Muscle layer of colon (tissue), 2 donors: ENCODE measurements around the gene ITIH3.

ENCODE experiments used
- H3K27ac ChIP-seq: one replicate; pipeline ENCODE4 v1.7.0; 2013; ENCODE audit warnings: low read depth, mild to moderate bottlenecking, low read length, moderate library complexity
- H3K27me3 ChIP-seq, 2 donors: one replicate each; pipeline ENCODE4 v1.7.0; 2013; ENCODE audit warnings: low read length in 2 of 2, mild to moderate bottlenecking in 2 of 2; ENCODE audit not compliant: insufficient read depth in 2 of 2, control insufficient read depth in 1 of 2
- H3K36me3 ChIP-seq: one replicate; pipeline ENCODE4 v1.7.0; 2013; ENCODE audit warnings: mild to moderate bottlenecking, low read length; ENCODE audit not compliant: insufficient read depth
- H3K4me1 ChIP-seq: one replicate; pipeline ENCODE4 v1.7.0; 2013; ENCODE audit warnings: mild to moderate bottlenecking, low read length; ENCODE audit not compliant: insufficient read depth
- H3K4me3 ChIP-seq, 2 donors: one replicate each; pipeline ENCODE4 v1.7.0; 2013; ENCODE audit warnings: low read length in 2 of 2, low read depth in 1 of 2, mild to moderate bottlenecking in 1 of 2, moderate library complexity in 1 of 2
- H3K9ac ChIP-seq: one replicate; pipeline ENCODE4 v1.7.0; 2013; ENCODE audit warnings: low read length
- H3K9me3 ChIP-seq: one replicate; pipeline ENCODE4 v1.7.0; 2013; ENCODE audit warnings: mild to moderate bottlenecking, low read length
- donor health status: abdominal sarcoma.
- donor health status: Adenocarcinoma of cecum.

The ITIH3 gene, protein sequence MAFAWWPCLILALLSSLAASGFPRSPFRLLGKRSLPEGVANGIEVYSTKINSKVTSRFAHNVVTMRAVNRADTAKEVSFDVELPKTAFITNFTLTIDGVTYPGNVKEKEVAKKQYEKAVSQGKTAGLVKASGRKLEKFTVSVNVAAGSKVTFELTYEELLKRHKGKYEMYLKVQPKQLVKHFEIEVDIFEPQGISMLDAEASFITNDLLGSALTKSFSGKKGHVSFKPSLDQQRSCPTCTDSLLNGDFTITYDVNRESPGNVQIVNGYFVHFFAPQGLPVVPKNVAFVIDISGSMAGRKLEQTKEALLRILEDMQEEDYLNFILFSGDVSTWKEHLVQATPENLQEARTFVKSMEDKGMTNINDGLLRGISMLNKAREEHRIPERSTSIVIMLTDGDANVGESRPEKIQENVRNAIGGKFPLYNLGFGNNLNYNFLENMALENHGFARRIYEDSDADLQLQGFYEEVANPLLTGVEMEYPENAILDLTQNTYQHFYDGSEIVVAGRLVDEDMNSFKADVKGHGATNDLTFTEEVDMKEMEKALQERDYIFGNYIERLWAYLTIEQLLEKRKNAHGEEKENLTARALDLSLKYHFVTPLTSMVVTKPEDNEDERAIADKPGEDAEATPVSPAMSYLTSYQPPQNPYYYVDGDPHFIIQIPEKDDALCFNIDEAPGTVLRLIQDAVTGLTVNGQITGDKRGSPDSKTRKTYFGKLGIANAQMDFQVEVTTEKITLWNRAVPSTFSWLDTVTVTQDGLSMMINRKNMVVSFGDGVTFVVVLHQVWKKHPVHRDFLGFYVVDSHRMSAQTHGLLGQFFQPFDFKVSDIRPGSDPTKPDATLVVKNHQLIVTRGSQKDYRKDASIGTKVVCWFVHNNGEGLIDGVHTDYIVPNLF

DNA sequence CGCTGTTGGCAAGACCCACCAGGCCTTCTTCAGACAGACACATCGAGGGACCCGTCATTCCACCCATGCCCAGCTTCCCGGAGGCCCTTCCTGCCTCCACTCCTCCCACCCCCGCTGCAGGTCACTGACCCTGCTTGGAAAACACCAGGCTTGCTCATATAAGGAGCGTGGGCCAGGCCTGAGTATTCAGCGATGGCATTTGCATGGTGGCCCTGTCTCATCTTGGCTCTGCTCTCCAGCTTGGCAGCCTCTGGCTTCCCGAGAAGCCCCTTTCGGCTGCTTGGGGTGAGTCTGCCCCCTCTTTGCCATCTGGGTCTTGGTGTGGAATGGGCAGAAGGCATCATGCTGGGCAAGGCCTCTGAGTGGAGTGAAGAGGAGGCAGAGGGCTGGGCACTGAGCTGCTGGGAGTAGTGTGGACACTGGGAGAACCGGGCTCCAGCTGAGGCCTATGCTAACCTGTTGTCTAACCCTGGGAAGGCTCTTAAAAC, at the start of gene ITIH3:
Gene ITIH3 (plus strand): TSS at position 185 of the 488 bp plus-strand sequence. CDS start 8 bp downstream, at position 193.
- no peak within 1 kb of the TSS for H3K4me3 ChIP-seq
- no peak within 1 kb of the TSS for H3K9ac ChIP-seq
- H3K4me1 ChIP-seq, result no peaks in the 10 kb centered on the region
- no peaks in the 10 kb centered on the region for H3K36me3 ChIP-seq
- no peak within 1 kb of the TSS for H3K27ac ChIP-seq
- H3K27me3 ChIP-seq, result no peaks in the 10 kb centered on the region
- no peaks in the 10 kb centered on the region for H3K9me3 ChIP-seq

DNA sequence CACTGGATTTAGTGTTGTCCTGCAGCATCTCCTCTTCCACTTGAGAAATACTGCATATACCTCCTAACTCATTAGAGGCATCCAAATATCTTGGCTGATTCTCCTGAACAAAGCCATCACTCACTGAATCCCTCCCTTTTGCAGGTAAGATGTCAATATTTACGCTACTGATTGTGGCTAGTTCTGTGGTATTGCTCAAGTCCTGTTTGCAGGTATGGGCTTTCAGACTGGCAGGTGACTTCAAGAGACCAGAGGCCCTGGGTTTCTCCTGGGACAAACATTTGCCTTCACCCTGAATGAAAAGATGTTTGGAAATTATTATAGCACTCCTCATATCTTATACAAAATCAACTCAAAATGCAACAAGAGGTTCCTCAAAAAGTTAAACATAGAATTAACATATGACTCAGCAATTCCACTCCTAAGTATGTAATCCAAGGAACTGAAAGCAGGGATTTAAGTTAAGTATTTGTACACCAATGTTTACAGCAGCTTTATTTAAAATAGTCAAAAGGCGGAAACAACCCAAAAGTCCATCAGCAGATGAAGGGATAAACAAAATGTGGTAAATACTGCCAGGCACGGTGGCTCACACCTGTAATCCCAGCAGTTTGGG, 42.4 kb upstream of the ITIH3 start:
- no peaks in the 10 kb centered on the region for H3K4me1 ChIP-seq
- no peak overlapping the region for H3K4me3 ChIP-seq
- peaks cover 44% of the 10 kb centered on the region for H3K36me3 ChIP-seq
- H3K9me3 ChIP-seq, result no peaks in the 10 kb centered on the region
- no peaks in the 10 kb centered on the region for H3K27me3 ChIP-seq
- H3K27ac ChIP-seq, result no peak overlapping the region
- H3K9ac ChIP-seq, result no peak overlapping the region

DNA sequence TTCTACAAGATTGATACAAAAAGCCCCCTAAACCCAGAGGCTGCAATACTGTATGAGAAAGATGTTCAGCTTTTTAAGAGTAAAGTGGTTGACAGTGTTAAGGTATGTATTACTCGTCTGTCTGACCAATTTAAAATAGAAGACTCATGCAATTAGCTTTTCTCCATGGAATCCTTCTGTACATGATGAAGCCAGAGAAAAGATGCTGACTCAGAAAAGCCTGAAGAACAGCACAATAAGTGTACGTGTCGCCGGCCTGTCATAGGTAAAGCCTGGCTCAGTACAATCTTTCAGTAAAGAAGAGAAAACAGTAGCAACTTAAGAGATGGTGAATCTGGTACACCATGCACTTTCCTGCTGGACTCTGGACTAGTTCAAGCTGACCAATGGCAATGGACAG, 40.2 kb upstream of the ITIH3 start:
- Histone ChIP-seq H3K4me3 (no peak overlapping the region), H3K9ac (no peak overlapping the region), H3K36me3 (peaks cover 36% of the 10 kb centered on the region), H3K27me3 (no peaks in the 10 kb centered on the region), H3K27ac (no peak overlapping the region), H3K9me3 (no peaks in the 10 kb centered on the region), H3K4me1 (no peaks in the 10 kb centered on the region)

DNA sequence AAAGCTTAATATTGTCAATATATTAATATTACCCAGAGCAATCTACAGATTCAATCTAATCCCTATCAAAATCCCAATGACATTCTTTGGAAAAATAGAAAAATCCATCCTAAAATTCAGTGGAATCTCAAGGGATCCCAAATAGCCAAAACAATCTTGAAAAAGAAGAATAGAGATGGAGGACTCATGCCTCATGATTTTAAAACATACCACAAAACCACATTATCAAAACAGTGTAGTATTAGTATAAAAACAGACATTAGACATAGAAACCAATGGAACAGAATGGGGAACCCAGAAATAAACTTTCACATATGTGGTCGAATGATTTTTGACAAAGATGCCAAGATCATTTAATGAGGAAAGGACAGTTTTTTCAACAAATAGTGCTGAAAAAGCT, 38.5 kb upstream of the ITIH3 start:
- H3K36me3 ChIP-seq, result peaks cover 31% of the 10 kb centered on the region
- no peaks in the 10 kb centered on the region for H3K4me1 ChIP-seq

DNA sequence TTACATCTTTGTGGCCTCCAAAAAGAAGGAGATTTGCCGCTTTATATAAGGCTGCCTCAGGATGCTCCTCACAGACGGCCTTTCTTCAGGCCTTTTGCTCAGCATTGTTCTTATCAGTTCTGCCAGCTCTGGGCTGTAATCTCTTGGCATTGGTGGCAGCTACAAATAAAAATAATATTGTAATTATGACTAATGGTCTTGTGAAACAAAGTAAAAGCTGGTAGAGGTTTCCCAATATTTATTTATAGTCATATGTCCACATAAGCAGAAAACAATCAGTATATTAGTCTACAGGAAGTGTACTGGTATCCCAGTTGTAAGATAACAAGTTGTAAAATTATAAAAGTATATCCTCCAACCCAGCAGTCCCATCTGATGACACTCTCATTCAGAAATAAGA, 31.1 kb upstream of the ITIH3 start:
- peaks cover 33% of the 10 kb centered on the region for H3K36me3 ChIP-seq
- no peak overlapping the region for H3K4me3 ChIP-seq
- no peak overlapping the region for H3K27ac ChIP-seq
- no peaks in the 10 kb centered on the region for H3K9me3 ChIP-seq
- no peak overlapping the region for H3K9ac ChIP-seq
- no peaks in the 10 kb centered on the region for H3K27me3 ChIP-seq
- no peaks in the 10 kb centered on the region for H3K4me1 ChIP-seq

More for the DNA sequence above, 38.5 kb upstream of the ITIH3 start:
- H3K27ac ChIP-seq, result no peak overlapping the region
- no peaks in the 10 kb centered on the region for H3K27me3 ChIP-seq
- H3K9ac ChIP-seq, result no peak overlapping the region
- H3K9me3 ChIP-seq, result no peaks in the 10 kb centered on the region
- no peak overlapping the region for H3K4me3 ChIP-seq

DNA sequence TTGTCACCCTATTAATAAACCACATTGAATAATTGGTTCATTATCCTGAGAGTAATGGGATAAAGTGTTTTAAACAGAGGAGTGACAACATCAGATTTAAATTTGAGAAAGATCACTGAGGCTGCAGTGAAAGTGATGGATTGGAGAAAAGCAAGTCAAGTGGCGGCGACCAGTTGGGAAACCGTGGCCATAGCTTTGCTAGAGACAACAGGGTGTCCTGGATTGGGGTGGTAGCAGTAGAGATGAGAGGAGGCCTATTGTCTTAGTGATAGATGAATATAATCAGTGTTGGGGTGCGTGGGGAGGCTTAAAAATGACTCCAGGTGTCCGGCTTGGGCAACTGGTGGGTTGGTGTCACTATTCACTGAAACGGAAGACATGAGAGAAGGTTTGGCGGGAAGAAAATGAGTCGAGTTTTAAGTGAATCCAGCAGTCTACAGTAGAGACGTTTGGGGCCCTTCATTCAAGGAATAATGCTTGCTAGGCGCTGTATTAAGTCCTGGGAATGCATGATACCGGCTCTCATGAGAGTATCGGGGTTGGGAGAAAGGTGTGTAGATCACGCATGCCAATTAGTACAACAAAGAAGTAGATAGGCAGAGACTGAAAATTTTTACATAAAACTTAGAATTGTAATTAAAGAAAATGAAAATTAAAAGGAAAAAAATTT, 24.7 kb upstream of the ITIH3 start:
- H3K36me3 ChIP-seq, result peaks cover 15% of the 10 kb centered on the region
- no peaks in the 10 kb centered on the region for H3K9me3 ChIP-seq
- peak overlapping the region; percentile 19 for H3K9ac ChIP-seq
- no peaks in the 10 kb centered on the region for H3K27me3 ChIP-seq
- H3K4me3 ChIP-seq, result peak overlapping the region; percentile 77 to 93
- H3K4me1 ChIP-seq, result peaks cover 9% of the 10 kb centered on the region
- H3K27ac ChIP-seq, result no peak overlapping the region

DNA sequence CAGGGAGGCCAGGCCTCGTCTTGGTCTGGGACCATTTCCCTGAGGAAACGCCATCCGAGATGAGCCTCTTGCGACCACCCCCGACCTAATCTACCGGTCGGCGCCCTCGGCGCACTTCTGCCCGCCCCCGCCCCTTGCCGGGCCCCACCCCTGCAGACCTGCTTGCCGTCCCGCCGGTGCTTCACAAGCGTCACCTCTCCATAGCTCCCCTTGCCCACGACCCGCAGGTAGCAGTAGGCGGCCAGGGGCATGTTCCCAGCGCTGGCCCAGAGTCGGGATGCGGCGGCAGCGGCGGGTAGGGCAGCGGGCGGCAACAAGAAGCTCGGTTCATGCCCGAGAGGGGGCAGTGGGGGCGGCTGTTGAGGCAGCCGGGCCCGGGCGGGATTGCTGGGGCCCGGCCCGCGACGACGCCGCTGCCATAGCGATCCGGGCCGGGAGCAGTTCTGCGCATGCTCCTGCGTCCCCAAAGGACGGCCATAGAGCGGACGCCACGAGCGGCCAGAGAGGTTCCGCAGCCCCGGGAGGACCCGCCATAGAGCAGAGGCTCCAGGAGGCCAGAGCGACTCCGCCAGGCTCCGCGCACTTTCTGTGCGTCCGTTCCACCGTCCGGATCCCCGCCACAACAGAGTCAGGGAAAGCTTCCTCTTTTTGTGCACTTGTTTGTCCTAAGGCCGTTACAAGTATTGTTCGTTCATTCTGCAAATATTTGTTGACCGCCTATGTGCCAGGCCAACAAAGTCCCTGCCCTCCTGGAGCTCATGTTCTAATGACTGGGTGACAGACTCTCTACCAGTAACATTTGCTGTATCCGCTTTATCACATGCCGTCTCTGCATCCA, 23.9 kb upstream of the ITIH3 start, which contains the start of gene NEK4:
Gene NEK4 (minus strand): TSS at position 445 of the 838 bp plus-strand sequence. CDS start 194 bp downstream, at position 251.
- Histone ChIP-seq H3K9ac (peak within 1 kb of the TSS; percentile 19), H3K4me1 (peaks cover 9% of the 10 kb centered on the region), H3K27me3 (no peaks in the 10 kb centered on the region), H3K36me3 (peaks cover 8% of the 10 kb centered on the region), H3K27ac (peak within 1 kb of the TSS; percentile 68), H3K9me3 (no peaks in the 10 kb centered on the region), H3K4me3 (peak within 1 kb of the TSS; percentile 77 to 93)

DNA sequence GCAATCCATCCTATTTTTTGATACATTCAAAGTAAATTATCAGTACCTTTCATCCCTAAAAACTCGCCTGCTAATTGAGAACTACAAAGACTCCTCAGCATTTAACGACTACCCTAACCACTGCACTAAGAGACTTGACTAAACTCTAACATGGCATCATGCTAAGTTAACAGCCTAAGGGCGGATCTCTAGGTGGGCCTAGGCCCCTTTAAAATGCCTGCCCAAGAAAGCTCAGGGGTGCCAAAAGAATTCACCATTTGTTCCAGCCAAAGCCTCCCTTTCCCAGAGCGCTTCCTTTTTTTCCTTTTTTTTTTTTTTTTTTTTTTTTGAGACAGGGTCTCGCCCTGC, 23.3 kb upstream of the ITIH3 start:
- no peaks in the 10 kb centered on the region for H3K27me3 ChIP-seq
- H3K4me1 ChIP-seq, result peaks cover 9% of the 10 kb centered on the region
- peaks cover 4% of the 10 kb centered on the region for H3K36me3 ChIP-seq
- no peaks in the 10 kb centered on the region for H3K9me3 ChIP-seq
- peak overlapping the region; percentile 77 to 93 for H3K4me3 ChIP-seq
- H3K9ac ChIP-seq, result no peak overlapping the region
- H3K27ac ChIP-seq, result peak overlapping the region; percentile 68

DNA sequence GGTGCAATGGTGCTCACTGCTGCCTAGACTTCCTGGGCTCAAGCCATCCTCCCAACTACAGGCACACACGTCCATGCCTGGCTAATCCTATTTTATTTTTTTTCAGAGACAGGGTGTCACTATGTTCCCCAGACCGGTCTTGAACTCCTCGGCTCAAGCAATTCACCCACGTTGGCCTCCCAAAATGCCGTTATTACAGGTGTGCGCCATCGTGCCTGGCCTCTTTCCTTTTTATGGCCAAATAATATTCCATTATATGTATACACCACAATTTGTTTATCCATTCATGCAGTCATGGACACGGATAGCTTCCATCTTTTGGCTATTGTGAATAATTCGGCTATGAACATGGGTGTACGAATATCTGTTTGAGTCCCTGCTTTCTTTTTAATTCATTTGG, 22.9 kb upstream of the ITIH3 start:
- Histone ChIP-seq H3K4me3 (no peak overlapping the region), H3K27ac (no peak overlapping the region), H3K9me3 (no peaks in the 10 kb centered on the region), H3K4me1 (peaks cover 9% of the 10 kb centered on the region), H3K36me3 (peaks cover 4% of the 10 kb centered on the region), H3K9ac (no peak overlapping the region), H3K27me3 (no peaks in the 10 kb centered on the region)

DNA sequence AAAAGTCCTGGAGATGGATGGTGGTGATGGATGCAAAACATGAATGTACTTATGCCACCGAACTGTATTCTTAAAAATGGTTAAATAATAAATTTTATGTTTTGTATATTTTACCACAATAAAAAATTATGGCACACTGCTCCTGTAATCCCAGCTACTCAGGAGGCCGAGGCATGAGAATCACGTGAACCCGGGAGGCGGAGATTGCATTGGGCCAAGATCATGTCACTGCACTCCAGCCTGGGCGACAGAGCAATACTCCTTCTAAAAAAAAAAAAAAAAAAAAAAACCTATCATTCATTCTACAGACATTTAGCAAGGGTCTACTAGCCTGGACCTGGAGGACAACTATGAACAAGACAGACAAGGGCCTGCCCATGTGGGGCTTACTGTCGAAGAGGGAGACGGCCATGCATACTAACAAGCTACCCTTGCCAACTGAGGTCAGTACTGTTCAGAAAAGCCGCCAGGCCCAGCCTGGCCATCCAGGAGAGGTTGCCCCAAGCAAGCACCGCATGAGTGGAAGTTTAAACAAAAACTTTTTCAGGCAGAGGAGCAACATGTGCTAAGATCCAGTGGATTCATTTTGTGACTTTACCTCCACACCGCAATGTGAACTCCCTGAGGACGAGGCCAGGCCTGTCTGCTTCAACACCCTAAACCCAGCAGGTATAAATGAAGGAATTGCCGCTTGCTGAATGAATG, 21.1 kb upstream of the ITIH3 start:
- H3K9ac ChIP-seq, result no peak overlapping the region
- H3K4me1 ChIP-seq, result peaks cover 9% of the 10 kb centered on the region
- no peaks in the 10 kb centered on the region for H3K36me3 ChIP-seq
- no peaks in the 10 kb centered on the region for H3K27me3 ChIP-seq
- no peak overlapping the region for H3K4me3 ChIP-seq
- H3K27ac ChIP-seq, result no peak overlapping the region
- H3K9me3 ChIP-seq, result no peaks in the 10 kb centered on the region
